HCT116 (cell line): ENCODE data around the gene SPDYE4. TPM values are rescaled to one million over a fixed set of nuclear protein-coding genes. Genes with fewer than 3 reads are reported as not detected.

Source experiments
- ATAC-seq: fragments of 200-7000 bp; cut with Tn5 transposase; 2 replicates; pipeline ENCODE4 v1.9.1; 2020; ENCODE audit warnings: mild to moderate bottlenecking, moderate library complexity
- BruUV-seq: library from RNA; stranded (reverse); fragments of 400-500 nt; replicated peaks from 2 replicates; lab custom pipeline; 2021; lab: Mats Ljungman, UMichigan
- CTCF ChIA-PET: fragments of 300-600 bp; sonication (Branson Sonifier 250); formaldehyde crosslinking; loops from one replicate; lab custom pipeline; 2021; ENCODE audit warnings: antibody characterized with exemption; lab: Charles Lee
- POLR2A ChIA-PET: fragments of 300-600, 350-600 bp; sonication (Branson Sonifier 250); formaldehyde crosslinking; loops from one replicate; lab custom pipeline; 2021; ENCODE audit warnings: antibody characterized with exemption; lab: Charles Lee
- RAD21 ChIA-PET, 2 experiments: fragments of 300-600 bp; sonication (Branson Sonifier 250); formaldehyde crosslinking; loops; one replicate each; lab custom pipeline; 2023; ENCODE audit warnings: low total read pairs in 2 of 2; ENCODE audit not compliant: uncharacterized antibody in 2 of 2, unreplicated experiment in 2 of 2, low non-redundant PET in 1 of 2; lab: Charles Lee
- DNase-seq: peaks from one replicate; pipeline ENCODE4 v3.0.0-alpha.2; 2010; ENCODE audit warnings: low read depth, low spot score
- H2AFZ ChIP-seq: fragments of 200-600 bp; shearing (Covaris generic), sonication (generic); 2 replicates; pipeline ENCODE4 v1.6.1; 2017; ENCODE audit warnings: low read depth, mixed run types, mixed read lengths, antibody characterized with exemption, low read length; ENCODE audit not compliant: poor library complexity, severe bottlenecking
- H3K27ac ChIP-seq: 2 replicates; pipeline ENCODE4 v1.5.1; 2012; ENCODE audit warnings: low read depth, low read length
- H3K27me3 ChIP-seq: fragments of 200-600 bp; sonication (generic); 2 replicates; pipeline ENCODE4 v1.6.1; 2016; ENCODE audit warnings: mixed run types, low read length, mixed read lengths; ENCODE audit not compliant: insufficient read depth
- H3K36me3 ChIP-seq, 2 experiments: fragments of 200-500 bp in 1 of 2; fragments of 200-600 bp in 1 of 2; sonication (Bioruptor generic) in 1 of 2; sonication (generic) in 1 of 2; 2 replicates each; pipeline versions ENCODE4 v1.5.1 to v1.6.1; 2014 to 2016; ENCODE audit warnings: low read length in 2 of 2, inconsistent platforms in 1 of 2, mixed read lengths in 1 of 2, mixed run types in 1 of 2; ENCODE audit not compliant: insufficient read depth in 2 of 2, control insufficient read depth in 1 of 2
- H3K4me1 ChIP-seq, 2 experiments: fragments of 200-600 bp in 1 of 2; sonication (generic) in 1 of 2; 2 replicates each; pipeline versions ENCODE4 v1.5.1 to v1.6.1; 2012 to 2017; ENCODE audit warnings: low read length in 2 of 2, inconsistent platforms in 1 of 2, mild to moderate bottlenecking in 1 of 2, mixed read lengths in 1 of 2, mixed run types in 1 of 2, moderate library complexity in 1 of 2; ENCODE audit not compliant: insufficient read depth in 2 of 2, control insufficient read depth in 1 of 2
- H3K4me2 ChIP-seq: fragments of 200-600 bp; sonication (generic); 2 replicates; pipeline ENCODE4 v1.6.1; 2017; ENCODE audit warnings: mixed run types, low read length, mixed read lengths
- H3K4me3 ChIP-seq, 2 experiments: fragments of 200-600 bp in 1 of 2; sonication (generic) in 1 of 2; replicated peaks in 1 of 2; 2 replicates each; pipeline ENCODE4 v1.5.1; 2011 to 2016; ENCODE audit warnings: low read length in 2 of 2, control low read depth in 1 of 2, low read depth in 1 of 2, mild to moderate bottlenecking in 1 of 2, mixed read lengths in 1 of 2, mixed run types in 1 of 2
- H3K79me2 ChIP-seq: fragments of 200-600 bp; sonication (generic); 2 replicates; pipeline ENCODE4 v1.6.1; 2017; ENCODE audit warnings: mild to moderate bottlenecking, mixed run types, low read length, moderate library complexity, mixed read lengths; ENCODE audit not compliant: insufficient read depth
- H3K9ac ChIP-seq: fragments of 200-600 bp; sonication (generic); 2 replicates; pipeline ENCODE4 v1.6.1; 2016; ENCODE audit warnings: low read length, mixed read lengths
- H3K9me2 ChIP-seq: fragments of 200-600 bp; sonication (generic), shearing (Covaris generic); 2 replicates; pipeline ENCODE4 v1.6.1; 2017; ENCODE audit warnings: mixed run types, mild to moderate bottlenecking, moderate library complexity; ENCODE audit not compliant: insufficient read depth
- H3K9me3 ChIP-seq, 2 experiments: fragments of 200-500 bp in 1 of 2; fragments of 200-600 bp in 1 of 2; sonication (Bioruptor generic) in 1 of 2; sonication (generic) in 1 of 2; 2 replicates each; pipeline ENCODE4 v1.6.1; 2014 to 2017; ENCODE audit warnings: low read length in 2 of 2, mixed read lengths in 2 of 2, inconsistent platforms in 1 of 2, low read depth in 1 of 2, mild to moderate bottlenecking in 1 of 2, mixed run types in 1 of 2, moderate library complexity in 1 of 2; ENCODE audit not compliant: control insufficient read depth in 1 of 2, insufficient read depth in 1 of 2
- H4K20me1 ChIP-seq: fragments of 200-600 bp; sonication (generic), shearing (Covaris generic); 2 replicates; pipeline ENCODE4 v1.6.1; 2017; ENCODE audit warnings: mixed run types, mild to moderate bottlenecking, moderate library complexity; ENCODE audit not compliant: insufficient read depth
- CBX3 ChIP-seq: IDR thresholded peaks from 2 replicates; pipeline ENCODE4 v1.6.1; 2012; ENCODE audit warnings: low read depth
- CEBPB ChIP-seq: IDR thresholded peaks from 2 replicates; pipeline ENCODE4 v1.6.1; 2012; ENCODE audit warnings: low read depth
- CTCF ChIP-seq, 3 experiments: fragments of 200-600 bp in 1 of 3; sonication (generic) in 1 of 3; IDR thresholded peaks in 2 of 3; conservative IDR thresholded peaks in 1 of 3; 2 replicates each; pipeline ENCODE4 v1.5.1; 2012 to 2017; ENCODE audit warnings: low read depth in 2 of 3, low read length in 2 of 3, antibody characterized with exemption in 1 of 3, borderline replicate concordance in 1 of 3, control low read depth in 1 of 3, mild to moderate bottlenecking in 1 of 3, mixed read lengths in 1 of 3, mixed run types in 1 of 3, moderate library complexity in 1 of 3; ENCODE audit not compliant: insufficient read depth in 1 of 3
- EZH2phosphoT487 ChIP-seq: fragments of 200-600 bp; IDR thresholded peaks from 2 replicates; pipeline ENCODE4 v1.6.1; 2018; ENCODE audit warnings: antibody characterized with exemption, borderline replicate concordance
- FOSL1 ChIP-seq: IDR thresholded peaks from 2 replicates; pipeline ENCODE4 v1.6.1; 2012; ENCODE audit warnings: low read depth
- YY1 ChIP-seq: IDR thresholded peaks from 2 replicates; pipeline ENCODE4 v1.6.1; 2011; ENCODE audit warnings: low read length, low read depth, moderate library complexity, mild to moderate bottlenecking; ENCODE audit not compliant: insufficient replicate concordance; ENCODE audit errors: extremely low read depth
- ZFX ChIP-seq: fragments of 450-650 bp; IDR thresholded peaks from 2 replicates; pipeline ENCODE4 v1.6.1; 2017
- intact Hi-C: fragments of 100-400 bp; cut with micrococcal nuclease; formaldehyde crosslinking; loops from 2 replicates; pipeline ENCODE4 v1.10.0; 2022
- total RNA-seq: library from RNA; stranded (reverse); gene quantifications from one replicate; pipeline ENCODE4 v1.2.1, GENCODE V29; 2021; ENCODE audit not compliant: unreplicated experiment

SPDYE4 gene
- total RNA-seq, 1 experiment from 2014 or later, result not detected

- H3K9me2 ChIP-seq, result no peaks in the 10 kb centered on the region
- CTCF ChIA-PET, result no interaction called here
- no peak for DNase-seq
- no peak overlapping the region for H3K4me3 ChIP-seq
- H3K4me1 ChIP-seq, result no peaks in the 10 kb centered on the region
- no peak overlapping the region for H3K27ac ChIP-seq
- no peaks in the 10 kb centered on the region for H4K20me1 ChIP-seq
- TF ChIP-seq CBX3 (no peak), YY1 (no peak), ZFX (no peak), FOSL1 (no peak), CEBPB (no peak), CTCF (IDR thresholded peaks at IDR 0.05 in 2 of 3, conservative IDR thresholded peaks at IDR 0.05 in 1 of 3; ENCODE audit: borderline replicate concordance in 1 of 3, insufficient read depth in 1 of 3, low read depth in 2 of 3, low read length in 2 of 3) (no peak), EZH2phosphoT487 (no peak)
- H3K36me3 ChIP-seq, result no peaks in the 10 kb centered on the region
- no peaks in the 10 kb centered on the region for H3K79me2 ChIP-seq
- intact Hi-C loops, result no loop called here
- H2AFZ ChIP-seq, result no peak overlapping the region
- POLR2A ChIA-PET, result no interaction called here
- no peaks in the 10 kb centered on the region for H3K9me3 ChIP-seq
- no peak overlapping the region for H3K9ac ChIP-seq
- no peak for ATAC-seq
- RAD21 ChIA-PET, result no interaction called here
- no peak overlapping the region for H3K4me2 ChIP-seq
- no peaks in the 10 kb centered on the region for H3K27me3 ChIP-seq
- BruUV-seq, result no TSS peak
Measured at GRCh38 chr17:8724451-8724850, 33.9 kb downstream of the SPDYE4 start.

- Histone ChIP-seq H3K27ac (no peak overlapping the region), H2AFZ (no peak overlapping the region), H3K4me3 (no peak overlapping the region), H3K36me3 (no peaks in the 10 kb centered on the region), H3K79me2 (no peaks in the 10 kb centered on the region), H3K9ac (no peak overlapping the region), H3K4me2 (no peak overlapping the region), H4K20me1 (no peaks in the 10 kb centered on the region), H3K4me1 (no peaks in the 10 kb centered on the region), H3K27me3 (no peaks in the 10 kb centered on the region), H3K9me2 (no peaks in the 10 kb centered on the region), H3K9me3 (no peaks in the 10 kb centered on the region)
- intact Hi-C loops, result no loop called here
- TF ChIP-seq CEBPB, result no peak
- ATAC-seq, result no peak
- no peak for DNase-seq
- POLR2A ChIA-PET, result no interaction called here
- CTCF ChIA-PET, result no interaction called here
- BruUV-seq, result no TSS peak
- RAD21 ChIA-PET, result no interaction called here
Measured at GRCh38 chr17:8720596-8720995, 37.8 kb downstream of the SPDYE4 start.
